Measurements from ENCODE around the gene FLOT1. TPM values are rescaled to one million over a fixed set of nuclear protein-coding genes. Genes with fewer than 3 reads are reported as not detected.
A peak's percentile ranks its signal among the peaks of the same experiment; 100 is the strongest.

Gene FLOT1
- total and polyA plus RNA-seq, 2 of the 13 experiments (the other 11 are each of a cell fraction or from before 2014, with no cell fraction given) = 82.3 to 130 TPM

- TF ChIP-seq ZGPAT (CRISPR knock-in tag; IDR thresholded peaks at IDR 0.05) (no peak), NR1H2 (CRISPR knock-in tag; IDR thresholded peaks at IDR 0.05; ENCODE audit: borderline replicate concordance, low read depth) (no peak), ZNF430 (CRISPR knock-in tag; IDR thresholded peaks at IDR 0.05) (no peak), DMTF1 (CRISPR knock-in tag; IDR thresholded peaks at IDR 0.05) (no peak), ZNF121 (CRISPR knock-in tag; IDR thresholded peaks at IDR 0.05) (no peak), PLRG1 (conservative IDR thresholded peaks at IDR 0.05) (no peak), ZNF672 (CRISPR knock-in tag; IDR thresholded peaks at IDR 0.05) (no peak), ZBTB7A (CRISPR knock-in tag; IDR thresholded peaks at IDR 0.05) (no peak), ZFP37 (CRISPR knock-in tag; IDR thresholded peaks at IDR 0.05; ENCODE audit: borderline replicate concordance) (no peak), HHEX (CRISPR knock-in tag; IDR thresholded peaks at IDR 0.05) (no peak), ZNF335 (CRISPR knock-in tag; IDR thresholded peaks at IDR 0.05) (no peak), SNAPC5 (CRISPR knock-in tag; IDR thresholded peaks at IDR 0.05; ENCODE audit: borderline replicate concordance) (0 out of 2 replicates have a peak, but pooled peaks have one; percentile 42), ZNF549 (CRISPR knock-in tag; IDR thresholded peaks at IDR 0.05) (no peak), ZNF230 (CRISPR knock-in tag; IDR thresholded peaks at IDR 0.05) (no peak), ZNF543 (CRISPR knock-in tag; IDR thresholded peaks at IDR 0.05) (peak; percentile 5; the same call in 1 of the 2 replicates), ZNF607 (CRISPR knock-in tag; IDR thresholded peaks at IDR 0.05; ENCODE audit: borderline replicate concordance) (0 out of 2 replicates have a peak, but pooled peaks have one; percentile 66), STAT6 (CRISPR knock-in tag; IDR thresholded peaks at IDR 0.05; ENCODE audit: borderline replicate concordance) (no peak), SMAD1 (CRISPR knock-in tag; IDR thresholded peaks at IDR 0.05; ENCODE audit: borderline replicate concordance, low read depth) (no peak), SRF (IDR thresholded peaks at IDR 0.05; ENCODE audit: low read depth, low read length) (no peak), POGZ (CRISPR knock-in tag; IDR thresholded peaks at IDR 0.05) (no peak), ZNF615 (CRISPR knock-in tag; IDR thresholded peaks at IDR 0.05; ENCODE audit: borderline replicate concordance) (no peak), SOX5 (CRISPR knock-in tag; IDR thresholded peaks at IDR 0.05; ENCODE audit: borderline replicate concordance) (no peak), PAWR (CRISPR knock-in tag; IDR thresholded peaks at IDR 0.05; ENCODE audit: borderline replicate concordance) (no peak), WIZ (CRISPR knock-in tag; IDR thresholded peaks at IDR 0.05) (no peak)
Measured at GRCh38 chr6:30768634-30769087, 26.2 kb upstream of the FLOT1 start (continued).
